ENCODE data around the gene CDH24.

Gene CDH24

DNA sequence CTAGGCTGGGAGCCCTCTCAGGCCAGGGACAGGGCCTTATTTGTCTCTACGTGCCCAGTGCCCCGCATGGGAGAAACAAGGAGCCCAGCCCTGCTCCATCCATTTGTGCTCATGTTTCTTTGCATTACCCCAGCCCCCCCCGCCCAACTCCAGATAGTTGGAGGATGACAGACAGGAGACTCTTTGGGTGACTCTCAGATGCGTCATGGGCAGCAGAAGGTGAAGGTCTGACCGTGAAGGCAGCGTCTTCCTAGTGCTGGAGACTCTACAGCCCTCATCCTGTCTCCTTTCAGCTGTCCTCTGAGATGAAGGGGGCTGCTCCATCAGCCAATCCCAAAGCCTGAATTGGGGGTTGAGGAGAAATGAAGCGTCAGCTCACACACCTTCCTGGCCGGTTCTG, 15.6 kb downstream of the CDH24 start:
- no peaks in the 10 kb centered on the region for H3K36me3 ChIP-seq (ENCODE audit: control insufficient read depth, insufficient read depth, low read length)

DNA sequence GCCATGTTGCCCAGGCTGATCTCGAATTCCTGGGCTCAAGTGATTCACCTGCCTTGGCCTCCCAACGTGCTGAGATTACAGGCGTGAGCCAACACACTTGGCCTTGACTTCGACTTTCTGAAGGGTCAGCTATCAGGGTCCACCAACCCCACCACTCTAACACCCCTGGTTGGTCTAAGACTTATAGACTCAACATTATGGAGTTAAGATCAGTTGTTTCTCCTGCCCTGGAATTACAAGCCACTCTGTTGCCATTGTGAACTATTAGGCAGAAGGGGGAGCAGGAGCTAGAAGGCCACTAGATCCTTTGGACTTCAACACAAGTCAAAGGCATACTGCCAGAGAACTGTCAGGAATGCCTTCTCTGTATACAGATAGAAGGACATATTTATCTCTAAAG, 17.2 kb downstream of the CDH24 start:
- no peaks in the 10 kb centered on the region for H3K27me3 ChIP-seq (ENCODE audit: control insufficient read depth, insufficient read depth, low read length)
- H3K36me3 ChIP-seq (ENCODE audit: control insufficient read depth, insufficient read depth, low read length) = no peaks in the 10 kb centered on the region
- peaks cover 13% of the 10 kb centered on the region; the same call in 1 of the 2 replicates for H3K4me1 ChIP-seq (ENCODE audit: control insufficient read depth, insufficient read depth, low read length)
- no peak overlapping the region for H3K9ac ChIP-seq (ENCODE audit: low read length)
- no peak overlapping the region for H3K27ac ChIP-seq (ENCODE audit: low read depth, low read length)
- H3K9me3 ChIP-seq (ENCODE audit: control insufficient read depth, insufficient read depth, low read depth, low read length) = no peaks in the 10 kb centered on the region
- H3K4me3 ChIP-seq (ENCODE audit: low read depth, low read length) = no peak overlapping the region

More for the DNA sequence above, 15.6 kb downstream of the CDH24 start:
- Histone ChIP-seq H3K27me3 (ENCODE audit: control insufficient read depth, insufficient read depth, low read length) (no peaks in the 10 kb centered on the region), H3K9ac (ENCODE audit: low read length) (no peak overlapping the region), H3K27ac (ENCODE audit: low read depth, low read length) (no peak overlapping the region), H3K9me3 (ENCODE audit: control insufficient read depth, insufficient read depth, low read depth, low read length) (no peaks in the 10 kb centered on the region), H3K4me1 (ENCODE audit: control insufficient read depth, insufficient read depth, low read length) (peaks cover 12% of the 10 kb centered on the region; the same call in 1 of the 2 replicates), H3K4me3 (ENCODE audit: low read depth, low read length) (no peak overlapping the region)

DNA sequence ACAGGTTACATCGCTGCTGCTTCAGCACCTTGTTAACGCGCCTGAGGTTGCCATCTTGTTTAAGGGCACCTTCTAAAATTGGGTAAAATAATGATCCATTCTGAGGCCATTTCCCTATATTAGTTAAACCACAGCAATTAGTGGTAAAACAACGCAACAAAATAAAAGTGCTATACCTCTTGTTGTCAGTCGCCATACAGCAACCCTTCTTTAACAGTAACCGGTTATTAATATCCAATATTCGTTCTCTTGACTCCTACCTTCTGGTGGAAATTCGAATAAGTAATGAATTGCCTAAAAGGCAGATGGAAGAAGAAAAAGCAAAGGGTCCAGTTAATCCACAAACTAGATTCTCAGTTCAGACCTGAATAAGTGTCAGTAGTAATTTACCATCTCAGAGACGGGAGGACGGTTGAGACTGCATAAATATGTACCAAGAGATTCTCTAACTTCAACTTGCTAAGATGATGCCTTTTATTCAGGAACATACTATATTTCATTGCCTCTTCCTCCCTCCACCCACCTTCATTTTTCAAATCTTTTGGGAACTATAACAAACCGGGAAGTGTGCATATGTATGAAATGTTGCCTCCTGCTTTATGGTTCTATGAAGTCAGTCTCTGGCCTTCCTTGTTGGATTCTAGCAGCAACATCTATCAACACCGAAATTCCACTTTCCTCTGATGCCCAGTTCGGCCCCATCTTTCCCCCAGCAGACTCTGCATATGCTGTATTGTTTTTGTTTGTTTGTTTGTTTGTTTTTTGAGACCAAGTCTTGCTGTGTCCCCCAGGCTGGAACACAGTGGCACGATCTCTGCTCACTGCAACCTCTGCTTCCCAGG, 21.8 kb downstream of the CDH24 start:
- Histone ChIP-seq H3K9me3 (ENCODE audit: control insufficient read depth, insufficient read depth, low read depth, low read length) (no peaks in the 10 kb centered on the region), H3K27me3 (ENCODE audit: control insufficient read depth, insufficient read depth, low read length) (no peaks in the 10 kb centered on the region), H3K4me3 (ENCODE audit: low read depth, low read length) (peak overlapping the region; percentile 86), H3K4me1 (ENCODE audit: control insufficient read depth, insufficient read depth, low read length) (peaks cover 10% of the 10 kb centered on the region; the same call in 1 of the 2 replicates), H3K27ac (ENCODE audit: low read depth, low read length) (peak overlapping the region; percentile 95), H3K9ac (ENCODE audit: low read length) (peak overlapping the region; percentile 86), H3K36me3 (ENCODE audit: control insufficient read depth, insufficient read depth, low read length) (peaks cover 24% of the 10 kb centered on the region)

DNA sequence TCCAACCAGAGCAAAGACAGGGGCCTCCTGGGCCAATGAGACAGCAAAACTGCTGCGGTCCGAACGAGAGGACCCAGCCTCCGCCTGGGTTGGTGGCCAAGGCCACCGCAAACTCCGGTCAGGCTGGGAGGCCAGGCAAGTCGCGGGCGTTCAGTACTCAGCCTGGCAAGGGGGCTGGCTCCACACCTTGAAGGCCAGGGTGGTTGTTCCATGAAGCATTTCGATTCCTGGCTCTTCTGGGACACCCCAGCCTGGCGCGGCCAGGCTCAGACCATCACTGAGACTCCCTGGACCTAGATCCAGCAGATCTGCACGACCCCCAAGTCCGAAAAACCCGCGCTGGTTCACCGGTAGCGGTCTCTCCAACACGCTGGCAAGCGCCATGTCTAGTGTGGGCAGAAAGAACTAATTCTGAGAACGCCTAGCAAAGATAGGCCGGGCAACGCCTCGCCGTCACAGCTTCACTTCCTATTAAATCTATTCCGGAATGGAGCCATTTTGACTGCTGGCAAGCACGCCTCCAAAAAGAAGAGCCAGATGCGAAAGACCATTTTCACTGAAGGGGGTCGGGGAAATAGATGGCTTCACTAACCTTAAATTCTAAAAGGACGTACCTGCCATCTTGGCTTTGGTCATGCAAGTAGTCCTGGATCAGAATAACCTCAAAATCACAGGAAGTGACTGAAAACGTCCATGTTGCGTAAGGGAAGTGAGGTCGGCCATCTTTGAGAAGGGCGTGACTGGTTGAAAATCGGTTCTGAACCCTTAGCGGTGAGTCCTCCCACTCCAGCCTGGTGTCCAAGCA, 22.6 kb downstream of the CDH24 start, which contains the start of gene PSMB5:
TSS of gene PSMB5 (minus strand) at position 403 of the 805 bp plus-strand sequence. CDS start at position 384, 19 bp downstream.
- Histone ChIP-seq H3K9me3 (ENCODE audit: control insufficient read depth, insufficient read depth, low read depth, low read length) (no peaks in the 10 kb centered on the region), H3K27ac (ENCODE audit: low read depth, low read length) (peak within 1 kb of the TSS; percentile 95), H3K36me3 (ENCODE audit: control insufficient read depth, insufficient read depth, low read length) (peaks cover 27% of the 10 kb centered on the region), H3K27me3 (ENCODE audit: control insufficient read depth, insufficient read depth, low read length) (no peaks in the 10 kb centered on the region), H3K9ac (ENCODE audit: low read length) (peak within 1 kb of the TSS; percentile 86), H3K4me1 (ENCODE audit: control insufficient read depth, insufficient read depth, low read length) (peaks cover 10% of the 10 kb centered on the region; the same call in 1 of the 2 replicates), H3K4me3 (ENCODE audit: low read depth, low read length) (peak within 1 kb of the TSS; percentile 86)

DNA sequence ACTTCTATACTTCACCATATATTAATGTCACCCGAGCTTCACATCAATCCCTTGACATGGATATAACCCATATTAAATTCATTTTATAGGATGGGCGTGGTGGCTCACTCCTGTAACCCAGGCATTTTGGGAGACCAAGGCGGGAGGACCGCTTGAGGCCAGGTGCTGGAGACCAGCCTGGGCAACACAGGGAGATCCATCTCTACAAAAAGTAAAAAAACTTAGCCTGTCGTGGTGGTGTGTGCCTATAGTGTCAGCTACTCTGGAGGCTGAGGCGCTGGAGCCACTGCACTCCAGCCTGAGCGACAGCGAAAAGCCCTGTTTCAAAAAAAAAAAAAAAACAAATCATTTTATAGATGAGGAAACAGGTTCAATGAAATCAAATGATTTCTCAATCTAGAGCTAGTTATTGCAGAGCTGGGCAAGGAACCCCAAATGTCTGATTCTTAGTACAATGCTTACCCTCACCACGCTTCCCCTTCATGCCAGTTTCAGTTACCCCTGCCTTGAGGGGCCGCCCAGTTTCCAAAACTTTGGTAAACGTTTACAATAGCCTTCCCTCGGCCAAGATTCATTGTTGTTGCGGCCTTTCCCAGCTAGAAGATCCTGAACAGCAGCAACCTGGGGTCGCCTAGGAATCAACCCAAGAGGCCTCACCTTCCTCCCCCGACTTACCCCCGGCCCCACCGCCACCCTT, 23.4 kb downstream of the CDH24 start:
- H3K4me3 ChIP-seq (ENCODE audit: low read depth, low read length) = peak overlapping the region; percentile 86
- peak overlapping the region; percentile 95 for H3K27ac ChIP-seq (ENCODE audit: low read depth, low read length)
- peaks cover 10% of the 10 kb centered on the region; the same call in 1 of the 2 replicates for H3K4me1 ChIP-seq (ENCODE audit: control insufficient read depth, insufficient read depth, low read length)
- H3K9me3 ChIP-seq (ENCODE audit: control insufficient read depth, insufficient read depth, low read depth, low read length) = no peaks in the 10 kb centered on the region
- peak overlapping the region; percentile 86 for H3K9ac ChIP-seq (ENCODE audit: low read length)
- peaks cover 33% of the 10 kb centered on the region for H3K36me3 ChIP-seq (ENCODE audit: control insufficient read depth, insufficient read depth, low read length)
- no peaks in the 10 kb centered on the region for H3K27me3 ChIP-seq (ENCODE audit: control insufficient read depth, insufficient read depth, low read length)

DNA sequence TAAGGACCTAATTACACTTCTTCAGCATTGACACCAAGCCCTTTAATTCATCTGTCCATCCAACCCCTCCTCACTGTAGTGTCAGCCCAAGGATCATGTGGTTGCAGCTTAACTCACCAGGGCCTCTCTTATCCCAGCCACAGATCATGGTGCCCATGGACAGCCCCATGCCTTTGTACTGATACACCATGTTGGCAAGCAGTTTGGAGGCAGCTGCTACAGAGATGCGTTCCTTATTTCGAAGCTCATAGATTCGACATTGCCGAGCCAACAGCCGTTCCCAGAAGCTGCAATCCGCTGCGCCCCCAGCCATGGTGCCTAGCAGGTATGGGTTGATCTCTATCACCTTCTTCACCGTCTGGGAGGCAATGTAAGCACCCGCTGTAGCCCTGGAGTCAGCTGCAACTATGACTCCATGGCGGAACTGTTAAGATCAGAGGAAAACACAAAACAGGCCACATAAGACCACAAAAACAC, 24.0 kb downstream of the CDH24 start:
- H3K4me3 ChIP-seq (ENCODE audit: low read depth, low read length) = peak overlapping the region; percentile 86
- no peak overlapping the region for H3K27ac ChIP-seq (ENCODE audit: low read depth, low read length)
- H3K27me3 ChIP-seq (ENCODE audit: control insufficient read depth, insufficient read depth, low read length) = no peaks in the 10 kb centered on the region
- H3K9me3 ChIP-seq (ENCODE audit: control insufficient read depth, insufficient read depth, low read depth, low read length) = no peaks in the 10 kb centered on the region
- H3K4me1 ChIP-seq (ENCODE audit: control insufficient read depth, insufficient read depth, low read length) = peaks cover 10% of the 10 kb centered on the region; the same call in 1 of the 2 replicates
- no peak overlapping the region for H3K9ac ChIP-seq (ENCODE audit: low read length)
- H3K36me3 ChIP-seq (ENCODE audit: control insufficient read depth, insufficient read depth, low read length) = peaks cover 39% of the 10 kb centered on the region

DNA sequence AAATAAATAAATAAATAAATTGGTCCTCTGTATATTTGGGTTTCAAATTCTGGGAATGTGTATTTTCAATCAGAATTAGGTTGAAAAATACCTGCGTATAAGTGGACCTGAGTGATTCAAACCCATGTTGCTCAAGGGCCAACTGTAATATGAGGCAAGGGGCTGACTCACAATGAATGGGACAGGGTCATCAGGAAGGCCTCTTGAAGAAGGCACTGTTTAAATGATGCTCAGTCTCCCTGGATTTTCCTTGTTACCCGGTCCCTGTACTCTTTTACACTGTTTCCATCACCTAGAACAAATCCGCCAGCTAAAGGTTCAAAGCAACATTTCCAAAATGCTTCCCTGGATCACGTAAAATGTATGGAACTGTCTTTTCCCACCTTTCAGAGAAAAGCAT, 26.4 kb downstream of the CDH24 start:
- Histone ChIP-seq H3K27me3 (ENCODE audit: control insufficient read depth, insufficient read depth, low read length) (no peaks in the 10 kb centered on the region), H3K4me1 (ENCODE audit: control insufficient read depth, insufficient read depth, low read length) (peaks cover 13% of the 10 kb centered on the region; the same call in 1 of the 2 replicates), H3K27ac (ENCODE audit: low read depth, low read length) (no peak overlapping the region), H3K9ac (ENCODE audit: low read length) (no peak overlapping the region), H3K9me3 (ENCODE audit: control insufficient read depth, insufficient read depth, low read depth, low read length) (no peaks in the 10 kb centered on the region), H3K36me3 (ENCODE audit: control insufficient read depth, insufficient read depth, low read length) (peaks cover 52% of the 10 kb centered on the region), H3K4me3 (ENCODE audit: low read depth, low read length) (no peak overlapping the region)

DNA sequence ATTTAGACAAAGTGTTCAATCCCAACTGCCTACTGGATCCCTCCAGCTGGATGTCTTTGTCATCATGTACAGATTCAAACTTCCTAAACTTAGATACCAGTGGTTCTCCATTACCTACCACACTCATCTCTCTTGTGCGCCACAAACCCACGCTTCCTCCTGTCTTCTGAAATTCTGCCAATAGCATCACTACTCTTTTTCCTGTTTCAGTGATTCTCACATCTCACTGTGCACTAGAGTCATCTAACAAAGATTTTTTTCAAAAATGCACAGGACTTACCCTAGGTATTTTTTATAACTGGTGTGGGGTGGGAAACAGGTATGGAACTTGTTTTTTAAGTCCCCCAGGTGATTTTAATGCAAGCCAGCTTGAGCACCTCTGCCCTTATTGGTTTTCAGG, 28.5 kb downstream of the CDH24 start:
- Histone ChIP-seq H3K27ac (ENCODE audit: low read depth, low read length) (no peak overlapping the region), H3K9me3 (ENCODE audit: control insufficient read depth, insufficient read depth, low read depth, low read length) (no peaks in the 10 kb centered on the region), H3K4me3 (ENCODE audit: low read depth, low read length) (no peak overlapping the region), H3K4me1 (ENCODE audit: control insufficient read depth, insufficient read depth, low read length) (peaks cover 22% of the 10 kb centered on the region; the same call in 1 of the 2 replicates), H3K9ac (ENCODE audit: low read length) (no peak overlapping the region), H3K27me3 (ENCODE audit: control insufficient read depth, insufficient read depth, low read length) (no peaks in the 10 kb centered on the region), H3K36me3 (ENCODE audit: control insufficient read depth, insufficient read depth, low read length) (peaks cover 69% of the 10 kb centered on the region)

DNA sequence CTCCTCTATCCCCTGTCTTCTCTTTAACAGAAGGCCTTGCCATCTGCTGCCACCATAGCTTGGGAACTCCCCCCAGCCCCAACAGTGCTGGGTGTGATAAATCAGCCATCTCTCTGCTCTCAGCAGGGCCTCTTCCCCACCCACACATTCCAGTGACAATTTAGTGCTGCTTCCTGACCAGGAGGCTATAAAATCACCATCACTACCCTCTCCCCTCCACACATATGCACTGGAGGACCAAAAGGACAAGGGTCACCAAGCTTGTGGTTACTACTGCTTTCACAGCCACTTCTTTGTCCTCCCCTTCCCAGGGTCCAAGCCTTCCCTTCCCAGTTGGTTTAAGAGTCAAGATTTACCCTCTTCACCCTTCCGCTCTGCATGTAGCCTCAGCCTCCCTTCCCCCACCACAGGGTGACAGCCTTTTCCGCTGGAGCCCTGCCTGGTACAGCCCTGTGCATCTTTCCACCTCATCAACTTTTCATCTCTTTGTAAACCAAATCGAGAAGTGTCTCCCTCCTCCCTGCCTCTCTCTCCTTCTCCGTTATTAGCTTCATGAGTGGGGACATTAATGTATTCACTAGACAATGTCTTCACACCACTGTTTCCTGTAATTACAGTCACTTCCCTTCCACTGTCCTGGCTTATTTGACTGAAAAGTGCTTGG, 32.0 kb downstream of the CDH24 start:
- Histone ChIP-seq H3K9me3 (ENCODE audit: control insufficient read depth, insufficient read depth, low read depth, low read length) (no peaks in the 10 kb centered on the region), H3K27me3 (ENCODE audit: control insufficient read depth, insufficient read depth, low read length) (no peaks in the 10 kb centered on the region), H3K9ac (ENCODE audit: low read length) (peak overlapping the region; percentile 1), H3K4me3 (ENCODE audit: low read depth, low read length) (no peak overlapping the region; the same call in 1 of the 2 replicates), H3K27ac (ENCODE audit: low read depth, low read length) (no peak overlapping the region), H3K36me3 (ENCODE audit: control insufficient read depth, insufficient read depth, low read length) (peaks cover 51% of the 10 kb centered on the region), H3K4me1 (ENCODE audit: control insufficient read depth, insufficient read depth, low read length) (peaks cover 29% of the 10 kb centered on the region; the same call in 1 of the 2 replicates)

DNA sequence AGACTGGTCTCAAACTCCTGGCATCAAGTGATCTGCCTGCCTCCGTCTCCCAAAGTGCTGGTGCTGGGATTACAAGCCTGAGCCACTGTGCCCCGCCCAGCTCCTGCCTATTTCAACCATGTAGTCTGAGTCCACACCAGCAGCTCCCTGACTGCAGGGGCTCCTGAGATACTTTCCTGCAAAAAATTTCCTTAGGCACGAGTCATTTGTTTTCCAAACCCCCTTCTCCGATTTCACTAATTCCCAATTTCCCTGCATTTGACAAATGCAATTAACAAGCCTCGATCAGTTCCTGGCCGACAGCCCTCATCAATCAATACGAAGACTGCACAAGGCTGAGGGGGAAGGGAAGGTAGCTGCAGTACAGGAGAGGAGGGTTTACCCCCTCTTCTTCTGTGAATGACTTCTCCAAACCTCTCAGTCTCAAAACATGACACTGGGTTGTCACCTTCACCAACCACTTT, 32.7 kb downstream of the CDH24 start:
- Histone ChIP-seq H3K36me3 (ENCODE audit: control insufficient read depth, insufficient read depth, low read length) (peaks cover 51% of the 10 kb centered on the region), H3K27me3 (ENCODE audit: control insufficient read depth, insufficient read depth, low read length) (no peaks in the 10 kb centered on the region), H3K9me3 (ENCODE audit: control insufficient read depth, insufficient read depth, low read depth, low read length) (no peaks in the 10 kb centered on the region), H3K4me1 (ENCODE audit: control insufficient read depth, insufficient read depth, low read length) (peaks cover 29% of the 10 kb centered on the region; the same call in 1 of the 2 replicates), H3K27ac (ENCODE audit: low read depth, low read length) (no peak overlapping the region), H3K9ac (ENCODE audit: low read length) (no peak overlapping the region), H3K4me3 (ENCODE audit: low read depth, low read length) (no peak overlapping the region; the same call in 1 of the 2 replicates)
